K562 (cell line): ENCODE measurements around the gene PPM1F. TPM values are rescaled to one million over a fixed set of nuclear protein-coding genes. Genes with fewer than 3 reads are reported as not detected.
A peak's percentile ranks its signal among the peaks of the same experiment; 100 is the strongest.

ENCODE experiments used
- COPS2 ChIP-seq: fragments of 450-650 bp; conservative IDR thresholded peaks from 2 replicates; pipeline ENCODE4 v1.6.1; 2016; ENCODE audit warnings: mild to moderate bottlenecking, moderate library complexity
- FOSL1 ChIP-seq: fragments of 200-800 bp; sonication (Bioruptor generic); conservative IDR thresholded peaks from 2 replicates; pipeline ENCODE4 v1.6.1; 2016; ENCODE audit warnings: missing genetic modification characterization, missing compliant biosample characterization
- HOXB6 ChIP-seq: fragments of 250-450 bp; sonication (Bioruptor Pico); IDR thresholded peaks from 2 replicates; pipeline ENCODE4 v1.5.1; 2022; ENCODE audit warnings: mild to moderate bottlenecking, borderline replicate concordance
- MEF2D ChIP-seq: conservative IDR thresholded peaks from 2 replicates; pipeline ENCODE4 v1.6.1; 2016; ENCODE audit warnings: low read depth, missing genetic modification characterization, missing compliant biosample characterization
- PHF8 ChIP-seq: fragments of 200-600 bp; sonication (generic); IDR thresholded peaks from 2 replicates; pipeline ENCODE4 v1.6.1; 2012; ENCODE audit warnings: mixed run types, mild to moderate bottlenecking, inconsistent platforms, low read length, moderate library complexity, borderline replicate concordance
- SMARCC2 ChIP-seq: fragments of 450-650 bp; IDR thresholded peaks from 2 replicates; pipeline ENCODE4 v1.6.1; 2017; ENCODE audit warnings: antibody characterized with exemption, moderate library complexity, mild to moderate bottlenecking, low read depth
- TCF7L2 ChIP-seq: fragments of 150-350 bp; IDR thresholded peaks from 2 replicates; pipeline ENCODE4 v1.6.1; 2016; ENCODE audit warnings: low read depth, mild to moderate bottlenecking, low read length, moderate library complexity
- ZNF561 ChIP-seq: fragments of 450-650 bp; formaldehyde crosslinking; conservative IDR thresholded peaks from 2 replicates; pipeline ENCODE4 v1.4.0; 2020; ENCODE audit warnings: mild to moderate bottlenecking, moderate library complexity
- ZNF592 ChIP-seq: fragments of 450-650 bp; IDR thresholded peaks from 2 replicates; pipeline ENCODE4 v1.6.1; 2017; ENCODE audit warnings: antibody characterized with exemption, mild to moderate bottlenecking
- ZNF76 ChIP-seq: fragments of 250-450 bp; sonication (Bioruptor Pico); IDR thresholded peaks from 2 replicates; pipeline ENCODE4 v1.4.0; 2020; ENCODE audit warnings: mild to moderate bottlenecking, moderate library complexity, borderline replicate concordance
- polyA plus RNA-seq, 8 experiments: library from polyadenylated mRNA; depleted of rRNA in 4 of 8; stranded (reverse) in 5 of 8; unstranded in 3 of 8; fragments of >200 nt; fragmentation: Nextera tagmentation in 2 of 8; fragmentation: Illumina TruSeq in 1 of 8; extraction: Ambion mirVana in 2 of 8; extraction: Trizol in 1 of 8; gene quantifications; 2 replicates each; pipeline versions ENCODE4 v1.2.1 to v1.2.3, GENCODE V29; 2011 to 2014; ENCODE audit warnings: inconsistent platforms in 1 of 8, missing spikeins in 1 of 8
- total RNA-seq, 7 experiments: library from RNA; depleted of rRNA in 6 of 7; stranded (reverse); fragments of >200 nt in 6 of 7; fragmentation: Illumina TruSeq in 2 of 7; extraction: Trizol in 2 of 7; gene quantifications; 2 replicates each; pipeline versions ENCODE4 v1.2.1 to v1.2.3, GENCODE V29; 2011 to 2021; ENCODE audit warnings: low replicate concordance in 1 of 7
- TF ChIP-seq, protein P1 (sequence below): fragments of 450-650 bp; IDR thresholded peaks from 2 replicates; pipeline ENCODE4 v1.6.1; 2016; ENCODE audit warnings: low read depth
- TF ChIP-seq, protein P2 (sequence below): fragments of 450-650 bp; IDR thresholded peaks from 2 replicates; pipeline ENCODE4 v1.6.1; 2018; ENCODE audit not compliant: partially characterized antibody

Gene PPM1F
- total and polyA plus RNA-seq, 9 of the 15 experiments (the other 6 are each of a cell fraction or from before 2014, with no cell fraction given) = 2.1 to 159 (median 64.0) TPM

GRCh38 chr22:21928048-21928447 lies 24.6 kb downstream of the PPM1F start (continued):
- TF ChIP-seq, protein P1, sequence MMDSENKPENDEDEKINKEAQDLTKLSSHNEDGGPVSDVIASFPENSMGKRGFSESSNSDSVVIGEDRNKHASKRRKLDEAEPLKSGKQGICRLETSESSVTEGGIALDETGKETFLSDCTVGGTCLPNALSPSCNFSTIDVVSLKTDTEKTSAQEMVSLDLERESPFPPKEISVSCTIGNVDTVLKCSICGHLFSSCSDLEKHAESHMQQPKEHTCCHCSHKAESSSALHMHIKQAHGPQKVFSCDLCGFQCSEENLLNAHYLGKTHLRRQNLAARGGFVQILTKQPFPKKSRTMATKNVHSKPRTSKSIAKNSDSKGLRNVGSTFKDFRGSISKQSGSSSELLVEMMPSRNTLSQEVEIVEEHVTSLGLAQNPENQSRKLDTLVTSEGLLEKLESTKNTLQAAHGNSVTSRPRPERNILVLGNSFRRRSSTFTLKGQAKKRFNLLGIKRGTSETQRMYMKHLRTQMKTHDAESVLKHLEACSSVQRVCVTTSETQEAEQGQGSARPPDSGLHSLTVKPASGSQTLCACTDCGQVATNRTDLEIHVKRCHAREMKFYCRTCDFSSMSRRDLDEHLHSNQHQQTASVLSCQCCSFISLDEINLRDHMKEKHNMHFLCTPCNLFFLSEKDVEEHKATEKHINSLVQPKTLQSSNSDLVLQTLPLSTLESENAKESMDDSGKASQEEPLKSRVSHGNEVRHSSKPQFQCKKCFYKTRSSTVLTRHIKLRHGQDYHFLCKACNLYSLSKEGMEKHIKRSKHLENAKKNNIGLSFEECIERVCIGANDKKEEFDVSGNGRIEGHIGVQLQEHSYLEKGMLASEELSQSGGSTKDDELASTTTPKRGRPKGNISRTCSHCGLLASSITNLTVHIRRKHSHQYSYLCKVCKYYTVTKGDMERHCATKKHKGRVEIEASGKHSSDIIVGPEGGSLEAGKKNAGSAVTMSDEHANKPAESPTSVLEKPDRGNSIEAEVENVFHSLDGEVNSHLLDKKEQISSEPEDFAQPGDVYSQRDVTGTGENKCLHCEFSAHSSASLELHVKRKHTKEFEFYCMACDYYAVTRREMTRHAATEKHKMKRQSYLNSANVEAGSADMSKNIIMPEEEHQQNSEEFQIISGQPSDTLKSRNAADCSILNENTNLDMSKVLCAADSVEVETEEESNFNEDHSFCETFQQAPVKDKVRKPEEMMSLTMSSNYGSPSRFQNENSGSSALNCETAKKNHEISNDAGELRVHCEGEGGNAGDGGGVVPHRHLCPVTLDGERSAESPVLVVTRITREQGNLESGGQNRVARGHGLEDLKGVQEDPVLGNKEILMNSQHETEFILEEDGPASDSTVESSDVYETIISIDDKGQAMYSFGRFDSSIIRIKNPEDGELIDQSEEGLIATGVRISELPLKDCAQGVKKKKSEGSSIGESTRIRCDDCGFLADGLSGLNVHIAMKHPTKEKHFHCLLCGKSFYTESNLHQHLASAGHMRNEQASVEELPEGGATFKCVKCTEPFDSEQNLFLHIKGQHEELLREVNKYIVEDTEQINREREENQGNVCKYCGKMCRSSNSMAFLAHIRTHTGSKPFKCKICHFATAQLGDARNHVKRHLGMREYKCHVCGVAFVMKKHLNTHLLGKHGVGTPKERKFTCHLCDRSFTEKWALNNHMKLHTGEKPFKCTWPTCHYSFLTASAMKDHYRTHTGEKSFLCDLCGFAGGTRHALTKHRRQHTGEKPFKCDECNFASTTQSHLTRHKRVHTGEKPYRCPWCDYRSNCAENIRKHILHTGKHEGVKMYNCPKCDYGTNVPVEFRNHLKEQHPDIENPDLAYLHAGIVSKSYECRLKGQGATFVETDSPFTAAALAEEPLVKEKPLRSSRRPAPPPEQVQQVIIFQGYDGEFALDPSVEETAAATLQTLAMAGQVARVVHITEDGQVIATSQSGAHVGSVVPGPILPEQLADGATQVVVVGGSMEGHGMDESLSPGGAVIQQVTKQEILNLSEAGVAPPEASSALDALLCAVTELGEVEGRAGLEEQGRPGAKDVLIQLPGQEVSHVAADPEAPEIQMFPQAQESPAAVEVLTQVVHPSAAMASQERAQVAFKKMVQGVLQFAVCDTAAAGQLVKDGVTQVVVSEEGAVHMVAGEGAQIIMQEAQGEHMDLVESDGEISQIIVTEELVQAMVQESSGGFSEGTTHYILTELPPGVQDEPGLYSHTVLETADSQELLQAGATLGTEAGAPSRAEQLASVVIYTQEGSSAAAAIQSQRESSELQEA = no peak
- TF ChIP-seq, protein P2, sequence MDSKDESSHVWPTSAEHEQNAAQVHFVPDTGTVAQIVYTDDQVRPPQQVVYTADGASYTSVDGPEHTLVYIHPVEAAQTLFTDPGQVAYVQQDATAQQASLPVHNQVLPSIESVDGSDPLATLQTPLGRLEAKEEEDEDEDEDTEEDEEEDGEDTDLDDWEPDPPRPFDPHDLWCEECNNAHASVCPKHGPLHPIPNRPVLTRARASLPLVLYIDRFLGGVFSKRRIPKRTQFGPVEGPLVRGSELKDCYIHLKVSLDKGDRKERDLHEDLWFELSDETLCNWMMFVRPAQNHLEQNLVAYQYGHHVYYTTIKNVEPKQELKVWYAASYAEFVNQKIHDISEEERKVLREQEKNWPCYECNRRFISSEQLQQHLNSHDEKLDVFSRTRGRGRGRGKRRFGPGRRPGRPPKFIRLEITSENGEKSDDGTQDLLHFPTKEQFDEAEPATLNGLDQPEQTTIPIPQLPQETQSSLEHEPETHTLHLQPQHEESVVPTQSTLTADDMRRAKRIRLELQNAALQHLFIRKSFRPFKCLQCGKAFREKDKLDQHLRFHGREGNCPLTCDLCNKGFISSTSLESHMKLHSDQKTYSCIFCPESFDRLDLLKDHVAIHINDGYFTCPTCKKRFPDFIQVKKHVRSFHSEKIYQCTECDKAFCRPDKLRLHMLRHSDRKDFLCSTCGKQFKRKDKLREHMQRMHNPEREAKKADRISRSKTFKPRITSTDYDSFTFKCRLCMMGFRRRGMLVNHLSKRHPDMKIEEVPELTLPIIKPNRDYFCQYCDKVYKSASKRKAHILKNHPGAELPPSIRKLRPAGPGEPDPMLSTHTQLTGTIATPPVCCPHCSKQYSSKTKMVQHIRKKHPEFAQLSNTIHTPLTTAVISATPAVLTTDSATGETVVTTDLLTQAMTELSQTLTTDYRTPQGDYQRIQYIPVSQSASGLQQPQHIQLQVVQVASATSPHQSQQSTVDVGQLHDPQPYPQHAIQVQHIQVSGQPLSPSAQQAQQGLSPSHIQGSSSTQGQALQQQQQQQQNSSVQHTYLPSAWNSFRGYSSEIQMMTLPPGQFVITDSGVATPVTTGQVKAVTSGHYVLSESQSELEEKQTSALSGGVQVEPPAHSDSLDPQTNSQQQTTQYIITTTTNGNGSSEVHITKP = no peak
- TF ChIP-seq PHF8 (peak; percentile 20; the same call in 1 of the 2 replicates), COPS2 (no peak), MEF2D (no peak), FOSL1 (tag) (no peak), ZNF561 (CRISPR knock-in tag) (no peak), ZNF76 (no peak), HOXB6 (CRISPR knock-in tag) (no peak), SMARCC2 (no peak), TCF7L2 (no peak; the same call in 1 of the 2 replicates), ZNF592 (no peak)
